HepG2 (cell line): ENCODE results near the gene DLST. TPM values are rescaled to one million over a fixed set of nuclear protein-coding genes. Genes with fewer than 3 reads are reported as not detected.

ENCODE experiments used
- ATAC-seq: fragments of 200-7000 bp; cut with Tn5 transposase; 3 replicates; pipeline ENCODE4 v1.9.1; 2020; ENCODE audit warnings: mild to moderate bottlenecking, moderate library complexity
- BruUV-seq: library from RNA; stranded (reverse); fragments of 400-500 nt; replicated peaks from 2 replicates; lab custom pipeline; 2021; lab: Mats Ljungman, UMichigan
- CTCF ChIA-PET: fragments of 300-600 bp; formaldehyde crosslinking; extraction: SDS; loops from one replicate; lab custom pipeline; 2021; ENCODE audit warnings: low total read pairs, inconsistent platforms, low intra/inter-chr PET ratio; lab: Yijun Ruan, JAX
- POLR2A ChIA-PET: fragments of 350-600 bp; sonication (Branson Sonifier 250); formaldehyde crosslinking; loops from one replicate; lab custom pipeline; 2020; ENCODE audit warnings: antibody characterized with exemption, inconsistent platforms; lab: Yijun Ruan, JAX
- DNase-seq: peaks from one replicate; pipeline ENCODE4 v3.0.0-alpha.2; 2015; ENCODE audit warnings: low spot score
- FAIRE-seq: peaks from 3 replicates; lab custom pipeline; 2011; peaks lifted over from hg19 to GRCh38; lab: Jason Lieb, UNC
- H2AFZ ChIP-seq: one replicate; pipeline ENCODE4 v1.6.1; 2011; ENCODE audit warnings: low read length, inconsistent platforms
- H3K27ac ChIP-seq: fragments of 300-600 bp; 3 replicates; pipeline ENCODE4 v1.8.0; 2011; ENCODE audit warnings: mixed run types, mild to moderate bottlenecking, mixed read lengths, low read length, inconsistent platforms; ENCODE audit not compliant: insufficient read depth; ENCODE audit errors: extremely low read length
- H3K27me3 ChIP-seq, 2 experiments: fragments of 200-600 bp in 1 of 2; 2 replicates in 1 of 2; 3 replicates in 1 of 2; pipeline versions ENCODE4 v1.6.0 to v1.8.0; 2011; ENCODE audit warnings: low read length in 2 of 2, mild to moderate bottlenecking in 2 of 2, moderate library complexity in 2 of 2, inconsistent platforms in 1 of 2; ENCODE audit not compliant: insufficient read depth in 2 of 2, control insufficient read depth in 1 of 2
- H3K36me3 ChIP-seq, 2 experiments: fragments of 200-600 bp in 1 of 2; replicated peaks in 1 of 2; 2 replicates in 1 of 2; 3 replicates in 1 of 2; pipeline versions ENCODE4 v1.5.1 to v1.8.0; 2011; ENCODE audit warnings: low read length in 2 of 2, inconsistent platforms in 1 of 2; ENCODE audit not compliant: insufficient read depth in 2 of 2, control insufficient read depth in 1 of 2
- H3K4me1 ChIP-seq: 2 replicates; pipeline ENCODE4 v1.5.1; 2012; ENCODE audit warnings: low read length, inconsistent platforms; ENCODE audit not compliant: insufficient read depth
- H3K4me2 ChIP-seq: 2 replicates; pipeline ENCODE4 v1.6.0; 2011; ENCODE audit warnings: low read depth, low read length, inconsistent platforms
- H3K4me3 ChIP-seq, 3 experiments: fragments of 200-600 bp in 1 of 3; sonication (generic), shearing (Covaris generic) in 1 of 3; replicated peaks in 1 of 3; 2 replicates each; pipeline ENCODE4 v1.5.1; 2011 to 2016; ENCODE audit warnings: low read length in 3 of 3, inconsistent platforms in 2 of 3, low read depth in 2 of 3, mild to moderate bottlenecking in 2 of 3, control low read depth in 1 of 3, mixed read lengths in 1 of 3; ENCODE audit not compliant: insufficient read depth in 1 of 3
- H3K79me2 ChIP-seq: one replicate; pipeline ENCODE4 v1.6.1; 2011; ENCODE audit warnings: low read length, inconsistent platforms; ENCODE audit not compliant: insufficient read depth
- H3K9ac ChIP-seq: 2 replicates; pipeline ENCODE4 v1.6.0; 2011; ENCODE audit warnings: mild to moderate bottlenecking, low read depth, low read length, inconsistent platforms; ENCODE audit not compliant: insufficient read depth
- H3K9me3 ChIP-seq: 2 replicates; pipeline ENCODE4 v1.5.1; 2012; ENCODE audit warnings: mild to moderate bottlenecking, low read length
- H4K20me1 ChIP-seq: 2 replicates; pipeline ENCODE4 v1.6.0; 2011; ENCODE audit warnings: inconsistent platforms, mild to moderate bottlenecking, low read length, moderate library complexity; ENCODE audit not compliant: insufficient read depth
- CCAR2 ChIP-seq: fragments of 200-400 bp; formaldehyde crosslinking; optimal IDR thresholded peaks from 2 replicates; pipeline ENCODE3; 2018; ENCODE audit warnings: low read depth, mild to moderate bottlenecking, low read length, moderate library complexity
- CHCHD3 ChIP-seq: sonication (generic); formaldehyde crosslinking; IDR thresholded peaks from 2 replicates; pipeline ENCODE4 v1.8.0; 2022; ENCODE audit warnings: mild to moderate bottlenecking, missing genetic modification reagents, moderate library complexity
- KLF12 ChIP-seq: sonication (generic); formaldehyde crosslinking; IDR thresholded peaks from 2 replicates; pipeline ENCODE4 v1.4.0; 2020; ENCODE audit warnings: missing genetic modification reagents, borderline replicate concordance
- MIXL1 ChIP-seq: IDR thresholded peaks from 2 replicates; pipeline ENCODE4 v1.6.1; 2016
- NR2F6 ChIP-seq, 2 experiments: IDR thresholded peaks; 2 replicates each; pipeline ENCODE4 v1.6.1; 2016; ENCODE audit warnings: antibody characterized with exemption in 1 of 2, mild to moderate bottlenecking in 1 of 2
- PAXIP1 ChIP-seq: sonication (generic); formaldehyde crosslinking; conservative IDR thresholded peaks from 2 replicates; pipeline ENCODE4 v1.4.0; 2020; ENCODE audit warnings: mild to moderate bottlenecking, missing genetic modification reagents, moderate library complexity
- SOX6 ChIP-seq, 2 experiments: fragments of 450-650 bp in 1 of 2; sonication (generic) in 1 of 2; formaldehyde crosslinking in 1 of 2; IDR thresholded peaks; 2 replicates each; pipeline versions ENCODE4 v1.4.0 to v1.6.1; 2017 to 2020; ENCODE audit warnings: antibody characterized with exemption in 1 of 2, mild to moderate bottlenecking in 1 of 2, missing genetic modification reagents in 1 of 2
- ZBTB21 ChIP-seq: sonication (generic); formaldehyde crosslinking; IDR thresholded peaks from 2 replicates; pipeline ENCODE4 v1.4.0; 2020; ENCODE audit warnings: missing genetic modification reagents
- ZBTB7A ChIP-seq: sonication (generic); formaldehyde crosslinking; IDR thresholded peaks from 2 replicates; pipeline ENCODE4 v1.8.0; 2022; ENCODE audit warnings: mild to moderate bottlenecking, missing genetic modification reagents
- ZFP37 ChIP-seq: sonication (generic); formaldehyde crosslinking; IDR thresholded peaks from 2 replicates; pipeline ENCODE4 v1.4.0; 2020; ENCODE audit warnings: missing genetic modification reagents, borderline replicate concordance
- ZNF235 ChIP-seq: sonication (generic); formaldehyde crosslinking; IDR thresholded peaks from 2 replicates; pipeline ENCODE4 v1.8.1; 2023; ENCODE audit warnings: mild to moderate bottlenecking, missing genetic modification reagents, borderline replicate concordance
- ZNF326 ChIP-seq: sonication (generic); formaldehyde crosslinking; IDR thresholded peaks from 2 replicates; pipeline ENCODE4 v1.4.0; 2020; ENCODE audit warnings: missing genetic modification reagents, borderline replicate concordance
- ZNF333 ChIP-seq: sonication (generic); formaldehyde crosslinking; IDR thresholded peaks from 2 replicates; pipeline ENCODE4 v1.4.0; 2020; ENCODE audit warnings: mild to moderate bottlenecking, missing genetic modification reagents, borderline replicate concordance
- ZNF414 ChIP-seq: sonication (generic); formaldehyde crosslinking; IDR thresholded peaks from 2 replicates; pipeline ENCODE4 v1.5.0; 2020; ENCODE audit warnings: missing genetic modification reagents
- ZNF660 ChIP-seq: sonication (generic); formaldehyde crosslinking; IDR thresholded peaks from 2 replicates; pipeline ENCODE4 v1.5.1; 2020; ENCODE audit warnings: mild to moderate bottlenecking, low read depth, missing genetic modification reagents, borderline replicate concordance
- ZNF83 ChIP-seq: sonication (generic); formaldehyde crosslinking; IDR thresholded peaks from 2 replicates; pipeline ENCODE4 v1.4.0; 2020; ENCODE audit warnings: missing genetic modification reagents, mild to moderate bottlenecking, borderline replicate concordance
- ZSCAN31 ChIP-seq: sonication (generic); formaldehyde crosslinking; IDR thresholded peaks from 2 replicates; pipeline ENCODE4 v1.5.0; 2020; ENCODE audit warnings: low read depth, mild to moderate bottlenecking, missing genetic modification reagents
- WGBS: methylation state at CpG from one replicate; pipeline ENCODE4 v1.1.6; 2017; ENCODE audit warnings: low lambda C conversion rate; 5-methylcytosine and 5-hydroxymethylcytosine counted together
- in situ Hi-C: cut with HindIII; loops from 2 replicates; pipeline ENCODE4 v1.10.0; 2017; ENCODE audit warnings: low pct_unique_long_range_greater_than_20kb; ENCODE audit not compliant: extremely low pct_ligation_motif_present
- intact Hi-C: fragments of 100-400 bp; cut with micrococcal nuclease; formaldehyde crosslinking; loops from one replicate; pipeline ENCODE4 v1.10.0; 2022; ENCODE audit not compliant: unreplicated experiment
- polyA plus RNA-seq, 8 experiments: library from polyadenylated mRNA; depleted of rRNA in 3 of 8; stranded (reverse) in 7 of 8; unstranded in 1 of 8; fragments of >200 nt; fragmentation: Illumina TruSeq in 4 of 8; extraction: Trizol in 4 of 8; gene quantifications; 2 replicates each; pipeline versions ENCODE4 v1.2.1 to v1.2.3, GENCODE V29; 2011 to 2016; ENCODE audit warnings: low read depth in 4 of 8, missing spikeins in 1 of 8, mixed read lengths in 1 of 8; ENCODE audit not compliant: insufficient read depth in 1 of 8
- total RNA-seq, 5 experiments: library from RNA; depleted of rRNA; stranded (reverse); fragments of >200 nt; fragmentation: Illumina TruSeq; extraction: Trizol; gene quantifications; 2 replicates each; pipeline ENCODE4 v1.2.3, GENCODE V29; 2016; ENCODE audit warnings: low read depth in 1 of 5
- TF ChIP-seq, protein P1 (sequence below): sonication (generic); formaldehyde crosslinking; IDR thresholded peaks from 2 replicates; pipeline ENCODE4 v1.4.0; 2020; ENCODE audit warnings: missing genetic modification reagents, borderline replicate concordance

The DLST gene
- total and polyA plus RNA-seq, 2 of the 13 experiments (the other 11 are each of a cell fraction or from before 2014, with no cell fraction given), result 56.5 to 94.3 TPM

- Histone ChIP-seq H4K20me1 (no peaks in the 10 kb centered on the region), H3K36me3 (no peaks in the 10 kb centered on the region), H3K9me3 (no peaks in the 10 kb centered on the region), H3K4me2 (no peak overlapping the region), H3K4me3 (no peak overlapping the region), H2AFZ (no peak overlapping the region), H3K9ac (no peak overlapping the region), H3K4me1 (peaks cover 8% of the 10 kb centered on the region), H3K27me3 (no peaks in the 10 kb centered on the region), H3K27ac (no peak overlapping the region), H3K79me2 (no peaks in the 10 kb centered on the region)
- in situ Hi-C loops (no loop called here), intact Hi-C loops (no loop called here)
- no TSS peak for BruUV-seq
- ChIA-PET CTCF (no interaction called here), POLR2A (no interaction called here)
- no peak for TF ChIP-seq ZBTB21 (CRISPR knock-in tag)
- TF ChIP-seq ZNF333 (CRISPR knock-in tag), result no peak
- TF ChIP-seq ZNF235 (CRISPR knock-in tag), result no peak
- TF ChIP-seq ZFP37 (CRISPR knock-in tag), result no peak
- TF ChIP-seq SOX6 (IDR thresholded peaks at IDR 0.05), result no peak
- no peak for TF ChIP-seq SOX6 (CRISPR knock-in tag; IDR thresholded peaks at IDR 0.05)
- TF ChIP-seq CHCHD3, result no peak
- TF ChIP-seq PAXIP1 (CRISPR knock-in tag), result no peak
- no peak for TF ChIP-seq ZSCAN31 (CRISPR knock-in tag)
- no peak for TF ChIP-seq ZNF326 (CRISPR knock-in tag)
- TF ChIP-seq ZBTB7A (CRISPR knock-in tag), result no peak
- no peak for TF ChIP-seq ZNF83 (CRISPR knock-in tag)
- TF ChIP-seq, protein P1, sequence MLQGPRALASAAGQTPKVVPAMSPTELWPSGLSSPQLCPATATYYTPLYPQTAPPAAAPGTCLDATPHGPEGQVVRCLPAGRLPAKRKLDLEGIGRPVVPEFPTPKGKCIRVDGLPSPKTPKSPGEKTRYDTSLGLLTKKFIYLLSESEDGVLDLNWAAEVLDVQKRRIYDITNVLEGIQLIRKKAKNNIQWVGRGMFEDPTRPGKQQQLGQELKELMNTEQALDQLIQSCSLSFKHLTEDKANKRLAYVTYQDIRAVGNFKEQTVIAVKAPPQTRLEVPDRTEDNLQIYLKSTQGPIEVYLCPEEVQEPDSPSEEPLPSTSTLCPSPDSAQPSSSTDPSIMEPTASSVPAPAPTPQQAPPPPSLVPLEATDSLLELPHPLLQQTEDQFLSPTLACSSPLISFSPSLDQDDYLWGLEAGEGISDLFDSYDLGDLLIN (CRISPR knock-in tag), result no peak
- TF ChIP-seq ZNF414 (CRISPR knock-in tag), result no peak
- TF ChIP-seq CCAR2, result no peak
- no peak for TF ChIP-seq MIXL1 (CRISPR knock-in tag)
- no peak for TF ChIP-seq NR2F6 (IDR thresholded peaks at IDR 0.05)
- no peak for TF ChIP-seq NR2F6 (CRISPR knock-in tag; IDR thresholded peaks at IDR 0.05)
- TF ChIP-seq KLF12 (CRISPR knock-in tag), result no peak
- no peak for TF ChIP-seq ZNF660 (CRISPR knock-in tag)
- DNase-seq, result no peak
- no peak for ATAC-seq
- 92% methylated on average over 5 of the region's 5 CpGs for WGBS
- no peak for FAIRE-seq
These were observed 35.4 kb downstream of the DLST start for GRCh38 chr14:74917178-74917543.
